Measurements from ENCODE around the gene TSPAN6. TPM values are rescaled to one million over a fixed set of nuclear protein-coding genes. Genes with fewer than 3 reads are reported as not detected.

Gene TSPAN6
- total and polyA plus RNA-seq, 9 of the 15 experiments (the other 6 are each of a cell fraction or from before 2014, with no cell fraction given): 0.04 to 0.68 (median 0.11) TPM; not detected in 6

DNA sequence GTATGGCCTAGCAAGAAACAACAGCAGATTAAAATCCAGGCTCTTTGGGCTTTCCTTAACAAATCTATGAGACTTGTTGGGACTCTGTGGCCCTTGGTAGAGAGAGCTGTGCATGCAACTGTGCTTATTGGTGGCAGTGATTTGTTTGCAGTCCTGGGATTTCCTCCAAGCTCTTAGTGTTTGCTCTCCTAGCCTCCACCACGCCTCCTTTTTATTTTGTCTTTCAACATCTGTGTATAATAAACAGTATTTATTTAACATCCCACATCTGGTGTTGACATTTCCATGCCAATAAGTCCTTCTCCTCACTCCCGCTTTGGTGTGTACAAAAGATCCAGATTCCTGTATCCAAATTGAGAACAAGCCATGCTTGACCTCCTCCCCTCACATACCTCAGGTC is 48.7 kb downstream of the TSPAN6 start:
- WGBS (ENCODE audit: insufficient coverage, low coverage, missing lambda C conversion rate): 0% methylated on average over 2 of the region's 2 CpGs
- no TSS peak for BruUV-seq (replicated peaks)
- H3K27ac ChIP-seq (ENCODE audit: extremely low read depth, low read depth, low read length): no peak overlapping the region
- TF ChIP-seq, protein P1, sequence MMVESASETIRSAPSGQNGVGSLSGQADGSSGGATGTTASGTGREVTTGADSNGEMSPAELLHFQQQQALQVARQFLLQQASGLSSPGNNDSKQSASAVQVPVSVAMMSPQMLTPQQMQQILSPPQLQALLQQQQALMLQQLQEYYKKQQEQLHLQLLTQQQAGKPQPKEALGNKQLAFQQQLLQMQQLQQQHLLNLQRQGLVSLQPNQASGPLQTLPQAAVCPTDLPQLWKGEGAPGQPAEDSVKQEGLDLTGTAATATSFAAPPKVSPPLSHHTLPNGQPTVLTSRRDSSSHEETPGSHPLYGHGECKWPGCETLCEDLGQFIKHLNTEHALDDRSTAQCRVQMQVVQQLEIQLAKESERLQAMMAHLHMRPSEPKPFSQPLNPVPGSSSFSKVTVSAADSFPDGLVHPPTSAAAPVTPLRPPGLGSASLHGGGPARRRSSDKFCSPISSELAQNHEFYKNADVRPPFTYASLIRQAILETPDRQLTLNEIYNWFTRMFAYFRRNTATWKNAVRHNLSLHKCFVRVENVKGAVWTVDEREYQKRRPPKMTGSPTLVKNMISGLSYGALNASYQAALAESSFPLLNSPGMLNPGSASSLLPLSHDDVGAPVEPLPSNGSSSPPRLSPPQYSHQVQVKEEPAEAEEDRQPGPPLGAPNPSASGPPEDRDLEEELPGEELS (CRISPR knock-in tag; IDR thresholded peaks at IDR 0.05; ENCODE audit: borderline replicate concordance): no peak
- TF ChIP-seq, protein P2, sequence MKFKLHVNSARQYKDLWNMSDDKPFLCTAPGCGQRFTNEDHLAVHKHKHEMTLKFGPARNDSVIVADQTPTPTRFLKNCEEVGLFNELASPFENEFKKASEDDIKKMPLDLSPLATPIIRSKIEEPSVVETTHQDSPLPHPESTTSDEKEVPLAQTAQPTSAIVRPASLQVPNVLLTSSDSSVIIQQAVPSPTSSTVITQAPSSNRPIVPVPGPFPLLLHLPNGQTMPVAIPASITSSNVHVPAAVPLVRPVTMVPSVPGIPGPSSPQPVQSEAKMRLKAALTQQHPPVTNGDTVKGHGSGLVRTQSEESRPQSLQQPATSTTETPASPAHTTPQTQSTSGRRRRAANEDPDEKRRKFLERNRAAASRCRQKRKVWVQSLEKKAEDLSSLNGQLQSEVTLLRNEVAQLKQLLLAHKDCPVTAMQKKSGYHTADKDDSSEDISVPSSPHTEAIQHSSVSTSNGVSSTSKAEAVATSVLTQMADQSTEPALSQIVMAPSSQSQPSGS (CRISPR knock-in tag; IDR thresholded peaks at IDR 0.05): no peak
- TF ChIP-seq HOXB6 (CRISPR knock-in tag; IDR thresholded peaks at IDR 0.05; ENCODE audit: borderline replicate concordance) (no peak), FUS (optimal IDR thresholded peaks at IDR 0.05; ENCODE audit: low read depth, low read length) (no peak), SOX6 (IDR thresholded peaks at IDR 0.05) (no peak), FOXM1 (IDR thresholded peaks at IDR 0.05; ENCODE audit: low read depth) (no peak), FOXM1 (CRISPR knock-in tag; IDR thresholded peaks at IDR 0.05; ENCODE audit: low read depth) (no peak), PPARD (CRISPR knock-in tag; IDR thresholded peaks at IDR 0.05) (no peak), ELF1 (tag; IDR thresholded peaks at IDR 0.05) (no peak), JUND (IDR thresholded peaks at IDR 0.05; ENCODE audit: borderline replicate concordance, low read depth, low read length) (no peak), JUND (tag; IDR thresholded peaks at IDR 0.05; ENCODE audit: borderline replicate concordance, low read depth, low read length) (no peak), NONO (IDR thresholded peaks at IDR 0.05; ENCODE audit: low read depth in 2 of 2, low read length in 1 of 2) (no peak)
- TF ChIP-seq, protein P3, sequence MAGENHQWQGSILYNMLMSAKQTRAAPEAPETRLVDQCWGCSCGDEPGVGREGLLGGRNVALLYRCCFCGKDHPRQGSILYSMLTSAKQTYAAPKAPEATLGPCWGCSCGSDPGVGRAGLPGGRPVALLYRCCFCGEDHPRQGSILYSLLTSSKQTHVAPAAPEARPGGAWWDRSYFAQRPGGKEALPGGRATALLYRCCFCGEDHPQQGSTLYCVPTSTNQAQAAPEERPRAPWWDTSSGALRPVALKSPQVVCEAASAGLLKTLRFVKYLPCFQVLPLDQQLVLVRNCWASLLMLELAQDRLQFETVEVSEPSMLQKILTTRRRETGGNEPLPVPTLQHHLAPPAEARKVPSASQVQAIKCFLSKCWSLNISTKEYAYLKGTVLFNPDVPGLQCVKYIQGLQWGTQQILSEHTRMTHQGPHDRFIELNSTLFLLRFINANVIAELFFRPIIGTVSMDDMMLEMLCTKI (IDR thresholded peaks at IDR 0.05; ENCODE audit: partially characterized antibody): no peak
- TF ChIP-seq, protein P4, sequence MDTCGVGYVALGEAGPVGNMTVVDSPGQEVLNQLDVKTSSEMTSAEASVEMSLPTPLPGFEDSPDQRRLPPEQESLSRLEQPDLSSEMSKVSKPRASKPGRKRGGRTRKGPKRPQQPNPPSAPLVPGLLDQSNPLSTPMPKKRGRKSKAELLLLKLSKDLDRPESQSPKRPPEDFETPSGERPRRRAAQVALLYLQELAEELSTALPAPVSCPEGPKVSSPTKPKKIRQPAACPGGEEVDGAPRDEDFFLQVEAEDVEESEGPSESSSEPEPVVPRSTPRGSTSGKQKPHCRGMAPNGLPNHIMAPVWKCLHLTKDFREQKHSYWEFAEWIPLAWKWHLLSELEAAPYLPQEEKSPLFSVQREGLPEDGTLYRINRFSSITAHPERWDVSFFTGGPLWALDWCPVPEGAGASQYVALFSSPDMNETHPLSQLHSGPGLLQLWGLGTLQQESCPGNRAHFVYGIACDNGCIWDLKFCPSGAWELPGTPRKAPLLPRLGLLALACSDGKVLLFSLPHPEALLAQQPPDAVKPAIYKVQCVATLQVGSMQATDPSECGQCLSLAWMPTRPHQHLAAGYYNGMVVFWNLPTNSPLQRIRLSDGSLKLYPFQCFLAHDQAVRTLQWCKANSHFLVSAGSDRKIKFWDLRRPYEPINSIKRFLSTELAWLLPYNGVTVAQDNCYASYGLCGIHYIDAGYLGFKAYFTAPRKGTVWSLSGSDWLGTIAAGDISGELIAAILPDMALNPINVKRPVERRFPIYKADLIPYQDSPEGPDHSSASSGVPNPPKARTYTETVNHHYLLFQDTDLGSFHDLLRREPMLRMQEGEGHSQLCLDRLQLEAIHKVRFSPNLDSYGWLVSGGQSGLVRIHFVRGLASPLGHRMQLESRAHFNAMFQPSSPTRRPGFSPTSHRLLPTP (IDR thresholded peaks at IDR 0.05; ENCODE audit: borderline replicate concordance, extremely low read depth, insufficient read length): no peak

More for the DNA sequence above, 48.7 kb downstream of the TSPAN6 start:
- ChIA-PET POLR2A (no interaction called here), CTCF (ENCODE audit: low intra/inter-chr PET ratio) (no interaction called here)
- Histone ChIP-seq H3K4me1 (replicated peaks in 1 of 2; ENCODE audit: control insufficient read depth in 2 of 2, insufficient read depth in 2 of 2, low read length in 2 of 2) (no peaks in the 10 kb centered on the region), H3K36me3 (ENCODE audit: control insufficient read depth, insufficient read depth, low read length) (no peaks in the 10 kb centered on the region), H3K4me3 (no peak overlapping the region), H3K4me2 (ENCODE audit: insufficient read depth, low read length) (no peak overlapping the region), H3K27me3 (ENCODE audit: control insufficient read depth in 2 of 2, insufficient read depth in 2 of 2, low read length in 2 of 2) (no peaks in the 10 kb centered on the region), H3K79me2 (ENCODE audit: control insufficient read depth, insufficient read depth, low read length) (no peaks in the 10 kb centered on the region), H3K9ac (ENCODE audit: insufficient read depth in 1 of 2, low read depth in 2 of 2, low read length in 2 of 2) (no peak overlapping the region), H3K9me1 (ENCODE audit: control insufficient read depth, insufficient read depth, low read length) (no peaks in the 10 kb centered on the region), H3K9me3 (replicated peaks; ENCODE audit: control insufficient read depth, insufficient read depth, low read depth, low read length) (no peaks in the 10 kb centered on the region), H2AFZ (ENCODE audit: low read depth, low read length) (no peak overlapping the region), H4K20me1 (replicated peaks; ENCODE audit: control insufficient read depth, insufficient read depth, low read length) (no peaks in the 10 kb centered on the region)
- in situ Hi-C loops (cut with MboI): no loop called here
- no peak for FAIRE-seq
- ATAC-seq: no peak
- intact Hi-C loops (cut with micrococcal nuclease): no loop called here
- DNase-seq (ENCODE audit: extremely low read depth in 1 of 4, low spot score in 3 of 4): no peak
